H9 (cell line): ENCODE data around the gene MGAT5. TPM values are rescaled to one million over a fixed set of nuclear protein-coding genes. Genes with fewer than 3 reads are reported as not detected.

Experiments
- DNase-seq: peaks from one replicate; pipeline ENCODE4 v3.0.0-alpha.2; 2017
- H2AFZ ChIP-seq: one replicate; pipeline ENCODE4 v1.6.1; 2013; ENCODE audit warnings: mild to moderate bottlenecking, low read length, control low read depth, moderate library complexity
- H2AK5ac ChIP-seq: 2 replicates; pipeline ENCODE4 v1.6.1; 2013; ENCODE audit warnings: low read length, control low read depth, mixed read lengths; ENCODE audit not compliant: insufficient read length
- H2BK120ac ChIP-seq: one replicate; pipeline ENCODE4 v1.6.1; 2013; ENCODE audit warnings: low read depth, mild to moderate bottlenecking, low read length, control low read depth, inconsistent platforms; ENCODE audit not compliant: poor library complexity, severe bottlenecking
- H2BK12ac ChIP-seq: 2 replicates; pipeline ENCODE4 v1.6.1; 2013; ENCODE audit warnings: low read length, control low read depth, mixed read lengths, low read depth; ENCODE audit not compliant: insufficient read length
- H2BK15ac ChIP-seq: 2 replicates; pipeline ENCODE4 v1.6.1; 2013; ENCODE audit warnings: low read depth, low read length, control low read depth
- H2BK20ac ChIP-seq: one replicate; pipeline ENCODE4 v1.6.1; 2013; ENCODE audit warnings: low read depth, mild to moderate bottlenecking, low read length, control low read depth, inconsistent platforms; ENCODE audit not compliant: poor library complexity, severe bottlenecking
- H2BK5ac ChIP-seq: 2 replicates; pipeline ENCODE4 v1.6.1; 2013; ENCODE audit warnings: low read length, control low read depth, mixed read lengths; ENCODE audit not compliant: insufficient read length
- H3K14ac ChIP-seq: 2 replicates; pipeline ENCODE4 v1.6.1; 2013; ENCODE audit warnings: low read length, control low read depth; ENCODE audit not compliant: insufficient read depth
- H3K18ac ChIP-seq: 2 replicates; pipeline ENCODE4 v1.6.1; 2013; ENCODE audit warnings: low read depth, mild to moderate bottlenecking, mixed read lengths, low read length, control low read depth; ENCODE audit not compliant: insufficient read length
- H3K23ac ChIP-seq: 2 replicates; pipeline ENCODE4 v1.6.1; 2013; ENCODE audit warnings: low read length, control low read depth, mixed read lengths, low read depth; ENCODE audit not compliant: insufficient read length
- H3K23me2 ChIP-seq: 2 replicates; pipeline ENCODE4 v1.6.1; 2013; ENCODE audit warnings: low read depth, mild to moderate bottlenecking, mixed read lengths, low read length, control low read depth; ENCODE audit not compliant: insufficient read length, poor library complexity, severe bottlenecking
- H3K27ac ChIP-seq: 2 replicates; pipeline ENCODE4 v1.5.1; 2013; ENCODE audit warnings: low read length, control low read depth, mixed read lengths, low read depth; ENCODE audit not compliant: insufficient read length
- H3K27me3 ChIP-seq: 2 replicates; pipeline ENCODE4 v1.6.1; 2013; ENCODE audit warnings: low read length, control low read depth, inconsistent platforms; ENCODE audit not compliant: insufficient read depth
- H3K4ac ChIP-seq: 2 replicates; pipeline ENCODE4 v1.6.1; 2013; ENCODE audit warnings: low read depth, mild to moderate bottlenecking, control low read depth, inconsistent platforms, low read length, moderate library complexity
- H3K4me1 ChIP-seq: 2 replicates; pipeline ENCODE4 v1.6.1; 2013; ENCODE audit warnings: low read length, control low read depth, inconsistent platforms; ENCODE audit not compliant: insufficient read depth
- H3K4me2 ChIP-seq: 2 replicates; pipeline ENCODE4 v1.6.1; 2013; ENCODE audit warnings: low read length, control low read depth, mixed read lengths; ENCODE audit not compliant: insufficient read length, insufficient read depth
- H3K56ac ChIP-seq: 2 replicates; pipeline ENCODE4 v1.6.1; 2013; ENCODE audit warnings: low read depth, mild to moderate bottlenecking, mixed read lengths, low read length, control low read depth; ENCODE audit not compliant: insufficient read length
- H3K79me1 ChIP-seq: 2 replicates; pipeline ENCODE4 v1.6.1; 2013; ENCODE audit warnings: low read depth, mild to moderate bottlenecking, moderate library complexity, low read length, control low read depth, inconsistent platforms; ENCODE audit not compliant: insufficient read depth, poor library complexity, severe bottlenecking
- H3K79me2 ChIP-seq: 2 replicates; pipeline ENCODE4 v1.6.1; 2013; ENCODE audit warnings: low read length, control low read depth, inconsistent platforms; ENCODE audit not compliant: insufficient read depth
- H3K9ac ChIP-seq: 2 replicates; pipeline ENCODE4 v1.6.1; 2013; ENCODE audit warnings: low read length, control low read depth, mixed read lengths; ENCODE audit not compliant: insufficient read length; ENCODE audit errors: extremely low read depth
- H3K9me3 ChIP-seq: one replicate; pipeline ENCODE4 v1.6.1; 2013; ENCODE audit warnings: low read depth, low read length, inconsistent platforms; ENCODE audit not compliant: control insufficient read depth
- H3T11ph ChIP-seq: one replicate; pipeline ENCODE4 v1.6.1; 2013; ENCODE audit warnings: mild to moderate bottlenecking, low read length, control low read depth, inconsistent platforms
- H4K20me1 ChIP-seq: one replicate; pipeline ENCODE4 v1.6.1; 2013; ENCODE audit not compliant: control insufficient read depth, insufficient read length, insufficient read depth
- H4K5ac ChIP-seq: 2 replicates; pipeline ENCODE4 v1.6.1; 2013; ENCODE audit warnings: low read depth, mild to moderate bottlenecking, mixed read lengths, low read length, control low read depth; ENCODE audit not compliant: insufficient read length
- H4K8ac ChIP-seq: replicated peaks from 2 replicates; pipeline ENCODE4 v1.6.1; 2013; ENCODE audit warnings: low read length, control low read depth, mixed read lengths, low read depth; ENCODE audit not compliant: insufficient read length
- H4K91ac ChIP-seq: 2 replicates; pipeline ENCODE4 v1.6.1; 2013; ENCODE audit warnings: low read depth, mild to moderate bottlenecking, moderate library complexity, mixed read lengths, low read length, control low read depth; ENCODE audit not compliant: insufficient read length
- H3K27ac Mint-ChIP-seq, 3 experiments: 2 replicates in 2 of 3; 3 replicates in 1 of 3; pipeline ENCODE4 v1.8.0; 2020 to 2021; ENCODE audit warnings: mixed read lengths in 3 of 3, mild to moderate bottlenecking in 1 of 3, moderate library complexity in 1 of 3
- H3K27me3 Mint-ChIP-seq: 2 replicates; pipeline ENCODE4 v1.8.0; 2021; ENCODE audit warnings: low read depth, mild to moderate bottlenecking, moderate library complexity, mixed read lengths
- H3K36me3 Mint-ChIP-seq, 3 experiments: 2 replicates in 2 of 3; 3 replicates in 1 of 3; pipeline ENCODE4 v1.8.0; 2020 to 2021; ENCODE audit warnings: low read depth in 3 of 3, mixed read lengths in 3 of 3; ENCODE audit not compliant: insufficient read depth in 1 of 3
- H3K4me1 Mint-ChIP-seq, 2 experiments: 2 replicates each; pipeline ENCODE4 v1.8.0; 2020; ENCODE audit warnings: mixed read lengths in 2 of 2
- H3K4me3 Mint-ChIP-seq, 2 experiments: 2 replicates in 1 of 2; 3 replicates in 1 of 2; pipeline ENCODE4 v1.8.0; 2020 to 2021; ENCODE audit warnings: mild to moderate bottlenecking in 2 of 2, mixed read lengths in 2 of 2, moderate library complexity in 1 of 2
- H3K9me3 Mint-ChIP-seq, 2 experiments: 2 replicates in 1 of 2; 3 replicates in 1 of 2; pipeline ENCODE4 v1.8.0; 2020; ENCODE audit warnings: mild to moderate bottlenecking in 2 of 2, mixed read lengths in 2 of 2, moderate library complexity in 1 of 2
- WGBS: extraction: QIAGEN DNeasy Blood & Tissue Kit; methylation state at CpG from one replicate; pipeline ENCODE4 v1.1.7; 2013; ENCODE audit warnings: missing lambda C conversion rate, low lambda C conversion rate, mixed read lengths; ENCODE audit not compliant: insufficient read length; ENCODE audit errors: extremely low coverage; 5-methylcytosine and 5-hydroxymethylcytosine counted together
- total RNA-seq: library from RNA; stranded (reverse); gene quantifications from 2 replicates; pipeline ENCODE4 v1.2.1, GENCODE V29; 2021
- TF ChIP-seq, protein P1 (sequence below): fragments of 200-600 bp; sonication (generic); conservative IDR thresholded peaks from 3 replicates; pipeline ENCODE4 v1.8.0; 2021; ENCODE audit warnings: antibody characterized with exemption, mild to moderate bottlenecking

MGAT5 gene
- total RNA-seq, 1 experiment from 2014 or later = 25.7 TPM

DNA sequence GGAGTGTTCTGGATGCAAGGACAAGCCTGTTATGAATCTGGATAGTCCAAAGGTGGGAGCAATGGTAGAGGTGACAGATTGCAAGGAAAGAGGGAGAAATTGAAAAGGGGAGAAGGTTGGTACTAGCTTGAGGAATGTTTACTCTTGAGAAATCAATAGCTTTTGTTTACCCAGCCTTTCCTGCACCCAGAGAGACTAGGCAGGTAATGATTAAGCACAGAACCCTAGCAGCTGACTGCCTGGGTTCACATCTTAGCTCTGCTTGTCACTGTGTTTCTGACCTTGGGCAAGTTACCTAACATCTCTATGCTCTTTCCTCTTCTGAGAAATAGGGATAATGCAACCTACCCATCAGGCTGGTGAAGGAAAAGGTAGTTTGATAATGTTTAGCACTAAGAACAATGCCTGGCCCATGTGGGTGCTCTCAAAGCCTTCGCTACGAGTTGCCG, 178.6 kb downstream of the MGAT5 start:
- H3K27ac ChIP-seq = no peak overlapping the region
- peaks cover 13% of the 10 kb centered on the region for H3K27me3 ChIP-seq
- no peak overlapping the region for H2BK15ac ChIP-seq
- TF ChIP-seq, protein P1, sequence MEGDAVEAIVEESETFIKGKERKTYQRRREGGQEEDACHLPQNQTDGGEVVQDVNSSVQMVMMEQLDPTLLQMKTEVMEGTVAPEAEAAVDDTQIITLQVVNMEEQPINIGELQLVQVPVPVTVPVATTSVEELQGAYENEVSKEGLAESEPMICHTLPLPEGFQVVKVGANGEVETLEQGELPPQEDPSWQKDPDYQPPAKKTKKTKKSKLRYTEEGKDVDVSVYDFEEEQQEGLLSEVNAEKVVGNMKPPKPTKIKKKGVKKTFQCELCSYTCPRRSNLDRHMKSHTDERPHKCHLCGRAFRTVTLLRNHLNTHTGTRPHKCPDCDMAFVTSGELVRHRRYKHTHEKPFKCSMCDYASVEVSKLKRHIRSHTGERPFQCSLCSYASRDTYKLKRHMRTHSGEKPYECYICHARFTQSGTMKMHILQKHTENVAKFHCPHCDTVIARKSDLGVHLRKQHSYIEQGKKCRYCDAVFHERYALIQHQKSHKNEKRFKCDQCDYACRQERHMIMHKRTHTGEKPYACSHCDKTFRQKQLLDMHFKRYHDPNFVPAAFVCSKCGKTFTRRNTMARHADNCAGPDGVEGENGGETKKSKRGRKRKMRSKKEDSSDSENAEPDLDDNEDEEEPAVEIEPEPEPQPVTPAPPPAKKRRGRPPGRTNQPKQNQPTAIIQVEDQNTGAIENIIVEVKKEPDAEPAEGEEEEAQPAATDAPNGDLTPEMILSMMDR = no peak
- DNase-seq = no peak
- no peak overlapping the region for H3K27ac Mint-ChIP-seq
- peaks cover 87% of the 10 kb centered on the region for H3K27me3 Mint-ChIP-seq
- no peaks in the 10 kb centered on the region for H3K9me3 ChIP-seq
- no peak overlapping the region for H3K4me3 Mint-ChIP-seq
- H3K4me2 ChIP-seq = no peak overlapping the region
- WGBS = no CpG with 5 or more reads among the region's 3 CpGs
- H3T11ph ChIP-seq = no peak overlapping the region
- no peak overlapping the region for H4K5ac ChIP-seq
- peaks cover 2% of the 10 kb centered on the region; the same call in 1 of the 2 replicates for H3K4me1 ChIP-seq
- no peak overlapping the region for H2BK12ac ChIP-seq
- H4K8ac ChIP-seq = no peak overlapping the region
- no peak overlapping the region for H2AFZ ChIP-seq
- no peak overlapping the region for H3K56ac ChIP-seq
- no peak overlapping the region for H2BK120ac ChIP-seq
- H3K18ac ChIP-seq = no peak overlapping the region
- no peaks in the 10 kb centered on the region for H3K79me1 ChIP-seq
- peaks cover 2 to 35% (median 10%) of the 10 kb centered on the region in 3 experiments; a peak in 5 of 7 replicates for H3K36me3 Mint-ChIP-seq
- no peaks in the 10 kb centered on the region for H3K79me2 ChIP-seq
- peaks cover 2% of the 10 kb centered on the region for H4K20me1 ChIP-seq
- H4K91ac ChIP-seq = no peak overlapping the region
- no peaks in the 10 kb centered on the region for H3K9me3 Mint-ChIP-seq
- no peak overlapping the region for H3K4ac ChIP-seq
- H3K14ac ChIP-seq = no peak overlapping the region
- H3K4me1 Mint-ChIP-seq = peaks cover 15 to 24% of the 10 kb centered on the region in 2 experiments
- H3K23ac ChIP-seq = no peak overlapping the region
- H3K9ac ChIP-seq = no peak overlapping the region
- no peak overlapping the region for H2AK5ac ChIP-seq
- no peaks in the 10 kb centered on the region for H3K23me2 ChIP-seq
- no peak overlapping the region for H2BK20ac ChIP-seq
- H2BK5ac ChIP-seq = no peak overlapping the region
